ENCODE measurements around the gene SNX21. TPM values are rescaled to one million over a fixed set of nuclear protein-coding genes. Genes with fewer than 3 reads are reported as not detected.

SNX21 gene
- total RNA-seq, 1 donor from 2014 or later: 24.7 TPM

DNA sequence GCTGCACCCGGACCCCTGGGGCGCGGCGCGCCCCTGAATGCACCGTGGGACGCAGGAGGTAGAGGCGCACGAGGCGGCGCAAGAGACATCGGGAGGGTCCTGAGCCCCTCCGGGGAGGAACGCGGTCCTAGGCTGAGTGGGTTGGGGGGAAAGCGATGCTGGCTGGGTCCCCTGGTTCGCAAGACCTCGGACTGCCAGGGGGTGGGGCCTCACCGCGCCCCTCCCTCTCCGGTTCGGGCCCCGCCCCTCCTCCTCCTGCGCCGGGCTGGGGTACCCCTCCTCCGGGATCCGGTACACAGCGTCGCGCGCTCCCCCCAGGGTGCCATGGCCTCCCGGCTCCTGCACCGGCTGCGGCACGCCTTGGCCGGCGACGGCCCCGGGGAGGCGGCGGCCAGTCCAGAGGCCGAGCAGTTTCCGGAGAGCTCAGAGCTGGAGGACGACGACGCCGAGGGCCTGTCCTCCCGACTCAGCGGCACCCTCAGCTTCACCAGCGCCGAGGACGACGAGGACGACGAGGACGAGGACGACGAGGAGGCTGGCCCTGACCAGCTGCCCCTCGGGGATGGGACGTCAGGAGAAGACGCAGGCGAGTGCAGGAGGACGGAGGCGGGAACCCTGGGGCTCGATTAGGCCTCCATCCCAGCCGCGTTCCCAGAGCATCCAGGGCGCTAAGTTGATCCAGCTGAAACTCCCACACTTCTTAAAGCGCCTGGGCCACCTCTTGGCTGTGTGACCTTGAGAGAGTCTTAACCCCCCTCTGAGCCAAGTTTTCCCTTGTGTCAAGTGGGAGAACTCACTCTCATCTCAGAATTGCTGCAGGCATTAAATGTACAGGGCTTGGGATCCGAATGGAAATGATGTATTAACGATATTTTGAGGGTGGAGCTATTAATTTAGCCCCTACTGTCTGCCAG, 541 bp downstream of the SNX21 start:
- Histone ChIP-seq H3K4me3 (peak overlapping the region; percentile 89), H3K27me3 (ENCODE audit: low read depth) (no peaks in the 10 kb centered on the region), H3K9me3 (replicated peaks) (no peaks in the 10 kb centered on the region), H3K27ac (replicated peaks) (peak overlapping the region; percentile 96), H3K36me3 (peaks cover 23% of the 10 kb centered on the region), H3K4me1 (peaks cover 51% of the 10 kb centered on the region)
- peak; percentile 79 for DNase-seq
- TF ChIP-seq, protein P1, sequence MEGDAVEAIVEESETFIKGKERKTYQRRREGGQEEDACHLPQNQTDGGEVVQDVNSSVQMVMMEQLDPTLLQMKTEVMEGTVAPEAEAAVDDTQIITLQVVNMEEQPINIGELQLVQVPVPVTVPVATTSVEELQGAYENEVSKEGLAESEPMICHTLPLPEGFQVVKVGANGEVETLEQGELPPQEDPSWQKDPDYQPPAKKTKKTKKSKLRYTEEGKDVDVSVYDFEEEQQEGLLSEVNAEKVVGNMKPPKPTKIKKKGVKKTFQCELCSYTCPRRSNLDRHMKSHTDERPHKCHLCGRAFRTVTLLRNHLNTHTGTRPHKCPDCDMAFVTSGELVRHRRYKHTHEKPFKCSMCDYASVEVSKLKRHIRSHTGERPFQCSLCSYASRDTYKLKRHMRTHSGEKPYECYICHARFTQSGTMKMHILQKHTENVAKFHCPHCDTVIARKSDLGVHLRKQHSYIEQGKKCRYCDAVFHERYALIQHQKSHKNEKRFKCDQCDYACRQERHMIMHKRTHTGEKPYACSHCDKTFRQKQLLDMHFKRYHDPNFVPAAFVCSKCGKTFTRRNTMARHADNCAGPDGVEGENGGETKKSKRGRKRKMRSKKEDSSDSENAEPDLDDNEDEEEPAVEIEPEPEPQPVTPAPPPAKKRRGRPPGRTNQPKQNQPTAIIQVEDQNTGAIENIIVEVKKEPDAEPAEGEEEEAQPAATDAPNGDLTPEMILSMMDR (IDR thresholded peaks at IDR 0.05; ENCODE audit: borderline replicate concordance): no peak
- intact Hi-C loops (cut with micrococcal nuclease): no loop called here

DNA sequence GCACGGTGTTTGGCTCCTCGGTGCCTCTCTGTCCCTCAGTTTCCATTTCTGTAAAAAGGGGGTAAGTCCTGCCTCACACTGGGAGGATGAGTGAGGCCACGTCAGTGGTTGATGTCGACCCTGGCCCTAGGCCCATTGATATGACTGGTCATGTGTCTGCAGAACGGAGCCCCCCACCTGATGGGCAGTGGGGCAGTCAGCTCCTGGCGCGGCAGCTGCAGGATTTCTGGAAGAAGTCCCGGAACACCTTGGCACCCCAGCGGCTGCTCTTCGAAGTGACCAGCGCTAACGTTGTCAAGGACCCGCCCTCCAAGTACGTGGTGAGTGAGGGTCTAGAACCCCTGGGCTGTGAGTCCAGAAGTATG, 1.2 kb downstream of the SNX21 start:
- TF ChIP-seq, protein P1 (IDR thresholded peaks at IDR 0.05; ENCODE audit: borderline replicate concordance): no peak
- DNase-seq: no peak
- Histone ChIP-seq H3K27me3 (ENCODE audit: low read depth) (no peaks in the 10 kb centered on the region), H3K4me1 (peaks cover 51% of the 10 kb centered on the region), H3K9me3 (replicated peaks) (no peaks in the 10 kb centered on the region), H3K4me3 (peak overlapping the region; percentile 89), H3K36me3 (peaks cover 29% of the 10 kb centered on the region), H3K27ac (replicated peaks) (peak overlapping the region; percentile 96)
- intact Hi-C loops (cut with micrococcal nuclease): no loop called here

DNA sequence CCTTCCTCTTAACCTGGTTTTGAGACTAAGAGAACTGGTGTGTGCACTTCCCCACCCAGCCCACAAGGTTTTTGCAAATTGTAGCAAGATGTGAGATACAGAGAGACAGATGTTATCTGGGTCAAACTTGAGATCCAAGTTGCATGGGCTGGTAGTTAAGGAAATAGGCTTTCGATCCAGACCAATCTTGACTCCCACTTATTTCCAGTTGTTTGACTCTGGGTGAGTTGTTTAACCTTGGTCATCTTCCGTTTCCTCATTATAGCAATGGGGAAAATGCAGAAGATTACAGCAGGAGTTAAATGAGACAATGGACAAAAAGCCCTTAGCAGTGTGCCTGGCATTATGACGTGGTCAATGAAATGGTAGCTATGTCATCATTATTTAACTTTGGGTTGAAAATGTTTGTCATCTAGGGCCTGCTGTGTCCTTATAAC, 1.7 kb downstream of the SNX21 start:
- Histone ChIP-seq H3K27me3 (ENCODE audit: low read depth) (no peaks in the 10 kb centered on the region), H3K4me3 (peak overlapping the region; percentile 89), H3K4me1 (peaks cover 51% of the 10 kb centered on the region), H3K9me3 (replicated peaks) (no peaks in the 10 kb centered on the region), H3K27ac (replicated peaks) (peak overlapping the region; percentile 96), H3K36me3 (peaks cover 35% of the 10 kb centered on the region)
- TF ChIP-seq, protein P1 (IDR thresholded peaks at IDR 0.05; ENCODE audit: borderline replicate concordance): no peak
- intact Hi-C loops (cut with micrococcal nuclease): no loop called here
- DNase-seq: no peak

GRCh38 chr20:45835825-45836224, 2.2 kb downstream of the SNX21 start:
- Histone ChIP-seq H3K27me3 (ENCODE audit: low read depth) (no peaks in the 10 kb centered on the region), H3K9me3 (replicated peaks) (no peaks in the 10 kb centered on the region), H3K4me3 (peak overlapping the region; percentile 89), H3K27ac (replicated peaks) (peak overlapping the region; percentile 96), H3K36me3 (peaks cover 40% of the 10 kb centered on the region), H3K4me1 (peaks cover 54% of the 10 kb centered on the region)
- intact Hi-C loops (cut with micrococcal nuclease): no loop called here
- TF ChIP-seq, protein P1 (IDR thresholded peaks at IDR 0.05; ENCODE audit: borderline replicate concordance): no peak
- DNase-seq: peak; percentile 57

- Histone ChIP-seq H3K27me3 (ENCODE audit: low read depth) (no peaks in the 10 kb centered on the region), H3K4me1 (peaks cover 64% of the 10 kb centered on the region), H3K9me3 (replicated peaks) (no peaks in the 10 kb centered on the region), H3K4me3 (peak overlapping the region; percentile 11), H3K27ac (replicated peaks) (peak overlapping the region; percentile 96), H3K36me3 (peaks cover 50% of the 10 kb centered on the region)
- intact Hi-C loops (cut with micrococcal nuclease): no loop called here
- DNase-seq: no peak
- TF ChIP-seq, protein P1 (IDR thresholded peaks at IDR 0.05; ENCODE audit: borderline replicate concordance): no peak
Measured at GRCh38 chr20:45836841-45837240, 3.2 kb downstream of the SNX21 start.

Data from left ventricle myocardium inferior (tissue), 1 donor.